GM19372 (cell line): ENCODE measurements around the gene BYSL.

Experiments used
- ATAC-seq: cut with Tn5 transposase; IDR thresholded peaks from one replicate; pipeline ENCODE4 v1.9.1; 2021; ENCODE audit warnings: mild to moderate bottlenecking, low read depth, moderate library complexity; ENCODE audit not compliant: unreplicated experiment

Gene BYSL

GRCh38 chr6:41972826-41973225 is 51.5 kb downstream of the BYSL start:
- no peak for ATAC-seq

GRCh38 chr6:41974281-41974825 is 53.1 kb downstream of the BYSL start:
- ATAC-seq: no peak

- no peak for ATAC-seq
These were observed 54.0 kb downstream of the BYSL start for GRCh38 chr6:41975276-41975675.

- ATAC-seq: no peak
These were observed 55.6 kb downstream of the BYSL start for GRCh38 chr6:41976794-41977484.
